HepG2 (cell line): ENCODE data around the gene SLC24A2. TPM values are rescaled to one million over a fixed set of nuclear protein-coding genes. Genes with fewer than 3 reads are reported as not detected.

Experiments
- ATAC-seq: fragments of 200-7000 bp; cut with Tn5 transposase; 3 replicates; pipeline ENCODE4 v1.9.1; 2020; ENCODE audit warnings: mild to moderate bottlenecking, moderate library complexity
- BruUV-seq: library from RNA; stranded (reverse); fragments of 400-500 nt; replicated peaks from 2 replicates; lab custom pipeline; 2021; lab: Mats Ljungman, UMichigan
- CTCF ChIA-PET: fragments of 300-600 bp; formaldehyde crosslinking; extraction: SDS; loops from one replicate; lab custom pipeline; 2021; ENCODE audit warnings: low total read pairs, inconsistent platforms, low intra/inter-chr PET ratio; lab: Yijun Ruan, JAX
- POLR2A ChIA-PET: fragments of 350-600 bp; sonication (Branson Sonifier 250); formaldehyde crosslinking; loops from one replicate; lab custom pipeline; 2020; ENCODE audit warnings: antibody characterized with exemption, inconsistent platforms; lab: Yijun Ruan, JAX
- DNase-seq: peaks from one replicate; pipeline ENCODE4 v3.0.0-alpha.2; 2015; ENCODE audit warnings: low spot score
- FAIRE-seq: peaks from 3 replicates; lab custom pipeline; 2011; peaks lifted over from hg19 to GRCh38; lab: Jason Lieb, UNC
- H2AFZ ChIP-seq: one replicate; pipeline ENCODE4 v1.6.1; 2011; ENCODE audit warnings: low read length, inconsistent platforms
- H3K27ac ChIP-seq: fragments of 300-600 bp; 3 replicates; pipeline ENCODE4 v1.8.0; 2011; ENCODE audit warnings: mixed run types, mild to moderate bottlenecking, mixed read lengths, low read length, inconsistent platforms; ENCODE audit not compliant: insufficient read depth; ENCODE audit errors: extremely low read length
- H3K27me3 ChIP-seq, 2 experiments: fragments of 200-600 bp in 1 of 2; 2 replicates in 1 of 2; 3 replicates in 1 of 2; pipeline versions ENCODE4 v1.6.0 to v1.8.0; 2011; ENCODE audit warnings: low read length in 2 of 2, mild to moderate bottlenecking in 2 of 2, moderate library complexity in 2 of 2, inconsistent platforms in 1 of 2; ENCODE audit not compliant: insufficient read depth in 2 of 2, control insufficient read depth in 1 of 2
- H3K36me3 ChIP-seq, 2 experiments: fragments of 200-600 bp in 1 of 2; replicated peaks in 1 of 2; 2 replicates in 1 of 2; 3 replicates in 1 of 2; pipeline versions ENCODE4 v1.5.1 to v1.8.0; 2011; ENCODE audit warnings: low read length in 2 of 2, inconsistent platforms in 1 of 2; ENCODE audit not compliant: insufficient read depth in 2 of 2, control insufficient read depth in 1 of 2
- H3K4me1 ChIP-seq: 2 replicates; pipeline ENCODE4 v1.5.1; 2012; ENCODE audit warnings: low read length, inconsistent platforms; ENCODE audit not compliant: insufficient read depth
- H3K4me2 ChIP-seq: 2 replicates; pipeline ENCODE4 v1.6.0; 2011; ENCODE audit warnings: low read depth, low read length, inconsistent platforms
- H3K4me3 ChIP-seq, 3 experiments: fragments of 200-600 bp in 1 of 3; sonication (generic), shearing (Covaris generic) in 1 of 3; replicated peaks in 1 of 3; 2 replicates each; pipeline ENCODE4 v1.5.1; 2011 to 2016; ENCODE audit warnings: low read length in 3 of 3, inconsistent platforms in 2 of 3, low read depth in 2 of 3, mild to moderate bottlenecking in 2 of 3, control low read depth in 1 of 3, mixed read lengths in 1 of 3; ENCODE audit not compliant: insufficient read depth in 1 of 3
- H3K79me2 ChIP-seq: one replicate; pipeline ENCODE4 v1.6.1; 2011; ENCODE audit warnings: low read length, inconsistent platforms; ENCODE audit not compliant: insufficient read depth
- H3K9ac ChIP-seq: 2 replicates; pipeline ENCODE4 v1.6.0; 2011; ENCODE audit warnings: mild to moderate bottlenecking, low read depth, low read length, inconsistent platforms; ENCODE audit not compliant: insufficient read depth
- H3K9me3 ChIP-seq: 2 replicates; pipeline ENCODE4 v1.5.1; 2012; ENCODE audit warnings: mild to moderate bottlenecking, low read length
- H4K20me1 ChIP-seq: 2 replicates; pipeline ENCODE4 v1.6.0; 2011; ENCODE audit warnings: inconsistent platforms, mild to moderate bottlenecking, low read length, moderate library complexity; ENCODE audit not compliant: insufficient read depth
- ATM ChIP-seq: fragments of 450-650 bp; IDR thresholded peaks from 2 replicates; pipeline ENCODE4 v1.7.1; 2017; ENCODE audit warnings: mild to moderate bottlenecking, borderline replicate concordance
- KAT8 ChIP-seq: IDR thresholded peaks from 2 replicates; pipeline ENCODE4 v1.6.1; 2016; ENCODE audit warnings: missing genetic modification reagents, missing compliant biosample characterization
- KIAA2018 ChIP-seq: sonication (generic); formaldehyde crosslinking; IDR thresholded peaks from 2 replicates; pipeline ENCODE4 v1.5.0; 2020; ENCODE audit warnings: mild to moderate bottlenecking, missing genetic modification reagents, borderline replicate concordance
- KLF16 ChIP-seq, 2 experiments: sonication (generic) in 1 of 2; formaldehyde crosslinking in 1 of 2; IDR thresholded peaks; 2 replicates each; pipeline versions ENCODE4 v1.6.1 to v1.8.0; 2016 to 2023; ENCODE audit warnings: missing genetic modification reagents in 2 of 2, missing compliant biosample characterization in 1 of 2
- MED13 ChIP-seq: sonication (generic); formaldehyde crosslinking; IDR thresholded peaks from 2 replicates; pipeline ENCODE4 v1.5.0; 2020; ENCODE audit warnings: missing genetic modification reagents
- PHF8 ChIP-seq: sonication (generic); formaldehyde crosslinking; IDR thresholded peaks from 2 replicates; pipeline ENCODE4 v1.5.0; 2020; ENCODE audit warnings: missing genetic modification reagents
- RFXAP ChIP-seq: sonication (generic); formaldehyde crosslinking; IDR thresholded peaks from 2 replicates; pipeline ENCODE4 v1.4.0; 2020; ENCODE audit warnings: missing genetic modification reagents, borderline replicate concordance
- TMF1 ChIP-seq: sonication (generic); formaldehyde crosslinking; IDR thresholded peaks from 2 replicates; pipeline ENCODE4 v1.8.1; 2022; ENCODE audit warnings: low read depth, missing genetic modification reagents
- ZNF225 ChIP-seq: sonication (generic); formaldehyde crosslinking; IDR thresholded peaks from 2 replicates; pipeline ENCODE4 v1.4.0; 2020; ENCODE audit warnings: mild to moderate bottlenecking, missing genetic modification reagents
- ZNF3 ChIP-seq: IDR thresholded peaks from 2 replicates; pipeline ENCODE4 v1.7.0; 2017; ENCODE audit warnings: inconsistent platforms
- ZNF550 ChIP-seq: sonication (generic); formaldehyde crosslinking; IDR thresholded peaks from 2 replicates; pipeline ENCODE4 v1.4.0; 2020; ENCODE audit warnings: mild to moderate bottlenecking, missing genetic modification reagents, borderline replicate concordance
- WGBS: methylation state at CpG from one replicate; pipeline ENCODE4 v1.1.6; 2017; ENCODE audit warnings: low lambda C conversion rate; 5-methylcytosine and 5-hydroxymethylcytosine counted together
- in situ Hi-C: cut with HindIII; loops from 2 replicates; pipeline ENCODE4 v1.10.0; 2017; ENCODE audit warnings: low pct_unique_long_range_greater_than_20kb; ENCODE audit not compliant: extremely low pct_ligation_motif_present
- intact Hi-C: fragments of 100-400 bp; cut with micrococcal nuclease; formaldehyde crosslinking; loops from one replicate; pipeline ENCODE4 v1.10.0; 2022; ENCODE audit not compliant: unreplicated experiment
- polyA plus RNA-seq, 8 experiments: library from polyadenylated mRNA; depleted of rRNA in 3 of 8; stranded (reverse) in 7 of 8; unstranded in 1 of 8; fragments of >200 nt; fragmentation: Illumina TruSeq in 4 of 8; extraction: Trizol in 4 of 8; gene quantifications; 2 replicates each; pipeline versions ENCODE4 v1.2.1 to v1.2.3, GENCODE V29; 2011 to 2016; ENCODE audit warnings: low read depth in 4 of 8, missing spikeins in 1 of 8, mixed read lengths in 1 of 8; ENCODE audit not compliant: insufficient read depth in 1 of 8
- total RNA-seq, 5 experiments: library from RNA; depleted of rRNA; stranded (reverse); fragments of >200 nt; fragmentation: Illumina TruSeq; extraction: Trizol; gene quantifications; 2 replicates each; pipeline ENCODE4 v1.2.3, GENCODE V29; 2016; ENCODE audit warnings: low read depth in 1 of 5
- TF ChIP-seq, protein P1 (sequence below): IDR thresholded peaks from 2 replicates; pipeline ENCODE4 v1.6.1; 2018; ENCODE audit warnings: missing genetic modification reagents, mild to moderate bottlenecking, missing compliant biosample characterization
- TF ChIP-seq, protein P2 (sequence below): sonication (generic); formaldehyde crosslinking; IDR thresholded peaks from 2 replicates; pipeline ENCODE4 v1.5.1; 2020; ENCODE audit warnings: missing genetic modification reagents, mild to moderate bottlenecking, borderline replicate concordance

The SLC24A2 gene
- total and polyA plus RNA-seq, 2 of the 13 experiments (the other 11 are each of a cell fraction or from before 2014, with no cell fraction given) = under 0.01 TPM; not detected in 1

DNA sequence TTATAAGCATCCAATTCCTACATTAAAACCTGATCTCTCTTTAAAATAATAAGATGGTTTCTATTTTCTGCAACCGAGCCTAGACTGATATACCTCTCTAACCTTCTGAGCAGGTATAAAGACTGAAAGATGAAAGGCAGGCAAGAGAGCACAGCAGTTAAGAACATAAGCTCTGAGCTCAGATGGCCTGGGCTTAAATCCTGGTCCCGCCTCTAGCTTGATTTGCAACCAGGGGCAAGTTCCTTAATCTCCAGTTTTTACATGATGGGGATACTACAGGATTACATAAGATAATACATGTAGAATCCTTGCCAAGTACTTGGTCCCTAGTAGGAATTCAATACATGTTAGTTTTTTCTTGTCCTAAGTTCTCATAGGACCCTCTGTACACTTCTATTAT lies 33.9 kb downstream of the SLC24A2 start:
- POLR2A ChIA-PET = no interaction called here
- no peaks in the 10 kb centered on the region for H3K9me3 ChIP-seq
- no peaks in the 10 kb centered on the region for H3K4me1 ChIP-seq

More for the DNA sequence above, 33.9 kb downstream of the SLC24A2 start:
- Histone ChIP-seq H3K36me3 (no peaks in the 10 kb centered on the region), H3K79me2 (no peaks in the 10 kb centered on the region), H3K4me3 (no peak overlapping the region), H3K9ac (no peak overlapping the region), H3K27me3 (no peaks in the 10 kb centered on the region), H4K20me1 (no peaks in the 10 kb centered on the region), H2AFZ (no peak overlapping the region), H3K4me2 (no peak overlapping the region), H3K27ac (no peak overlapping the region)
- BruUV-seq = no TSS peak
- no peak for ATAC-seq
- WGBS = 3% methylated on average over 2 of the region's 2 CpGs
- no peak for DNase-seq
- TF ChIP-seq KIAA2018 (CRISPR knock-in tag) = no peak
- TF ChIP-seq TMF1 (CRISPR knock-in tag) = no peak
- no peak for TF ChIP-seq ZNF225 (CRISPR knock-in tag)
- TF ChIP-seq RFXAP (CRISPR knock-in tag) = no peak
- no peak for TF ChIP-seq ZNF3 (CRISPR knock-in tag)
- TF ChIP-seq ZNF550 (CRISPR knock-in tag) = no peak
- TF ChIP-seq ATM = no peak
- TF ChIP-seq, protein P1, sequence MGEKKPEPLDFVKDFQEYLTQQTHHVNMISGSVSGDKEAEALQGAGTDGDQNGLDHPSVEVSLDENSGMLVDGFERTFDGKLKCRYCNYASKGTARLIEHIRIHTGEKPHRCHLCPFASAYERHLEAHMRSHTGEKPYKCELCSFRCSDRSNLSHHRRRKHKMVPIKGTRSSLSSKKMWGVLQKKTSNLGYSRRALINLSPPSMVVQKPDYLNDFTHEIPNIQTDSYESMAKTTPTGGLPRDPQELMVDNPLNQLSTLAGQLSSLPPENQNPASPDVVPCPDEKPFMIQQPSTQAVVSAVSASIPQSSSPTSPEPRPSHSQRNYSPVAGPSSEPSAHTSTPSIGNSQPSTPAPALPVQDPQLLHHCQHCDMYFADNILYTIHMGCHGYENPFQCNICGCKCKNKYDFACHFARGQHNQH (CRISPR knock-in tag) = no peak
- TF ChIP-seq MED13 (CRISPR knock-in tag) = no peak
- no peak for TF ChIP-seq KAT8 (CRISPR knock-in tag)
- no peak for TF ChIP-seq PHF8 (CRISPR knock-in tag)
- TF ChIP-seq KLF16 (CRISPR knock-in tag; IDR thresholded peaks at IDR 0.05) = no peak
- TF ChIP-seq, protein P2, sequence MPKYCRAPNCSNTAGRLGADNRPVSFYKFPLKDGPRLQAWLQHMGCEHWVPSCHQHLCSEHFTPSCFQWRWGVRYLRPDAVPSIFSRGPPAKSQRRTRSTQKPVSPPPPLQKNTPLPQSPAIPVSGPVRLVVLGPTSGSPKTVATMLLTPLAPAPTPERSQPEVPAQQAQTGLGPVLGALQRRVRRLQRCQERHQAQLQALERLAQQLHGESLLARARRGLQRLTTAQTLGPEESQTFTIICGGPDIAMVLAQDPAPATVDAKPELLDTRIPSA = no peak
- intact Hi-C loops (no loop called here), in situ Hi-C loops (no loop called here)
- no peak for FAIRE-seq
- CTCF ChIA-PET = no interaction called here
